T-helper 17 cell (primary cell): ENCODE data around the gene SCN1A. TPM values are rescaled to one million over a fixed set of nuclear protein-coding genes. Genes with fewer than 3 reads are reported as not detected.
"Not testable (repeated sequence)": the region's sequence is repeated elsewhere in the genome, so short reads cannot be mapped to it uniquely, and the experiment has no call there.

ENCODE experiments used
- ATAC-seq: fragments of 150-1000 bp; cut with Tn5 transposase; 2 replicates; pipeline ENCODE4 v1.10.0; 2021; ENCODE audit warnings: mild to moderate bottlenecking, moderate library complexity
- DNase-seq, 3 donors: peaks; one replicate each; pipeline versions ENCODE4 v3.0.0 to v3.0.0-alpha.2; 2020 to 2021
- H3K9me3 ChIP-seq: one replicate; pipeline ENCODE4 v1.7.0; 2013; ENCODE audit warnings: low read length, mild to moderate bottlenecking; ENCODE audit not compliant: control insufficient read depth, poor library complexity, severe bottlenecking
- H3K27ac Mint-ChIP-seq: one replicate; pipeline ENCODE4 v1.8.0; 2022; ENCODE audit warnings: mild to moderate bottlenecking, moderate library complexity, mixed read lengths
- H3K27me3 Mint-ChIP-seq: one replicate; pipeline ENCODE4 v1.8.0; 2022; ENCODE audit warnings: mixed read lengths
- H3K36me3 Mint-ChIP-seq: one replicate; pipeline ENCODE4 v1.8.0; 2022; ENCODE audit warnings: low read depth, mixed read lengths
- H3K4me1 Mint-ChIP-seq: one replicate; pipeline ENCODE4 v1.8.0; 2022; ENCODE audit warnings: mild to moderate bottlenecking, mixed read lengths
- H3K4me3 Mint-ChIP-seq: one replicate; pipeline ENCODE4 v1.8.0; 2022; ENCODE audit warnings: mild to moderate bottlenecking, moderate library complexity, mixed read lengths
- total RNA-seq, 4 donors: library from RNA in 2 of 4; stranded (reverse) in 2 of 4; gene quantifications; one replicate each; pipeline ENCODE4 v1.2.3 and lab custom pipeline; 2022 to 2026

SCN1A gene
- total RNA-seq, 2 donors from 2014 or later, result not detected

DNA sequence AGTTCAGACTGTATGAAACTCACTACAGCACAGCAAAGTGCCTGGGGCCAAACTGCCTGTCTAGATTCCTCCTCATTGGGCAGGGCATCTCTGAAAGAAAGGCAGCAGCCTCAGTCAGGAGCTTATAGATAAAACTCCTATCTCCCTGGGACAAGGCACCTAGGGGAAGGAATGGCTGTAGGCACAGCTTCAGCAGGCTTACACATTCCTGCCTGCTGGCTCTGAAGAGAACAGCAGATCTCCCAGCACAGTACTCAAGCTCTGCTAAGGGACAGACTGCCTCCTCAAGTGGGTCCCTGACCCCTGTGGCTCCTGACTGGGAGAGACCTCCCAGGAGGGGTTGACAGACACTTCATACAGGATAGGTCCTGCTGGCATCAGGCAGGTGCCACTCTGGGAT is 155.7 kb downstream of the SCN1A start:
- not testable (repeated sequence) for DNase-seq, ATAC-seq, H3K4me3 Mint-ChIP-seq, H3K9me3 ChIP-seq, H3K4me1 Mint-ChIP-seq, H3K27ac Mint-ChIP-seq, H3K36me3 Mint-ChIP-seq
- peaks cover 49% of the 10 kb centered on the region for H3K27me3 Mint-ChIP-seq

DNA sequence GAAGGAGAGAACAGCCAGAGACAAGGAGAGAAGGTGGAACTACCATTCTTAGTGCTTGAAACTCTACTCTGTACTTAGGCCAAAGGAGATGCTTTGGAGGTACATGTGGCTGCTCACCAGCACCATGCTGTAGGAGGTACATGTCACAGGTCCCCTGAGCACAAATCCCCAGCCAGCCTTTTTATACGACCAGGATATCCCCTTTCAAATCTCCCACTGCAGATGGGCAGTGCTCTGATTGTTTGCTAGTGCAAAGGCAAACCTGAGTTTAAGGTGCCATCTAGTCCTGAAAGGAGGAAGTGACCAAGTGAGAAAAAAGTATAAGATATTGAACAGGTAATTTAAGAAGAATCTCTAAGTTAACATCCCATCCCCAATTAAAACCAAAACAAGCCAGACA is 157.2 kb downstream of the SCN1A start:
- peaks cover 6% of the 10 kb centered on the region for H3K36me3 Mint-ChIP-seq
- H3K4me1 Mint-ChIP-seq, result no peaks in the 10 kb centered on the region
- H3K9me3 ChIP-seq, result no peaks in the 10 kb centered on the region
- ATAC-seq, result no peak
- DNase-seq, result no peak
- no peak overlapping the region for H3K4me3 Mint-ChIP-seq
- H3K27ac Mint-ChIP-seq, result peak overlapping the region; percentile 24
- H3K27me3 Mint-ChIP-seq, result peaks cover 53% of the 10 kb centered on the region

DNA sequence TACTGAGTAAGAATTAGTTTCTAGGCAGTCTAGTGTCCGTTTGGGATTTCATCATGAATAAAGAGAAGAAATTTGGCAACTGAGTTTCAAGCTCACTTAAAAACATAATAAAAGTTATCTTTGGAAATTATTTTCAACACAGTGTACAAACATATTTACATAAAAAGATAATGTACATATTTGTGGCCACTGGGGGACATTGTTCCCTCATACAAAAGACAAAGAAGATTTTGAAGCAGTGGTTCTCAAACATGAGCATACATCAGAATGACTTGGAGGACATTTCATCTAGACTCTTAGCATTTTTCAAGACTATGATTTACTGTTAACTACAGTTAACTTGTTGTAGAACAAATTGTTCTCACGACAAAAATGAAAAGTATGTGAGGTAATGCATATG is 158.6 kb downstream of the SCN1A start:
- H3K27ac Mint-ChIP-seq, result no peak overlapping the region
- no peaks in the 10 kb centered on the region for H3K9me3 ChIP-seq
- H3K4me1 Mint-ChIP-seq, result no peaks in the 10 kb centered on the region
- peaks cover 49% of the 10 kb centered on the region for H3K27me3 Mint-ChIP-seq
- H3K36me3 Mint-ChIP-seq, result peaks cover 7% of the 10 kb centered on the region
- no peak overlapping the region for H3K4me3 Mint-ChIP-seq
- DNase-seq, result no peak
- ATAC-seq, result no peak

DNA sequence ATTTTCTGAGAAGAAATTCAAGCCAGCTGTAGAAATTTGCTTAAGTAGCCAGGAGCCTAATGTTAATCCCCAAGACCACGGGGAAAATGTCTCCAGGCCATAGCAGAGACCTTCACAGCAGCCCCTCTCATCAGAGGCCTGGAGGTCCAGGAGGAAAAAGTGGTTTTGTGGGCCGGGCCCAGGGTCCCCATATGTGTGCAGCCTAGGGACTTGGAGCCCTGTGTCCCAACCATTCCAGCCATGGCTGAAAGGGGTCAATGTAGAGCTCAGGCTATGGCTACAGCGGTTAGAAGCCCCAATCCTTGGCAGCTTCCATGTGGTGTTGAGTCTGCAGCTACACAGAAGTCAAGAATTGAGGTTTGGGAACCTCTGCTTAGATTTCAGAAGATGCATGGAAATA is 160.1 kb downstream of the SCN1A start:
- no peak for DNase-seq
- no peaks in the 10 kb centered on the region for H3K4me1 Mint-ChIP-seq
- H3K36me3 Mint-ChIP-seq, result peaks cover 5% of the 10 kb centered on the region
- H3K4me3 Mint-ChIP-seq, result no peak overlapping the region
- H3K27ac Mint-ChIP-seq, result no peak overlapping the region
- H3K27me3 Mint-ChIP-seq, result peaks cover 42% of the 10 kb centered on the region
- no peaks in the 10 kb centered on the region for H3K9me3 ChIP-seq
- no peak for ATAC-seq

DNA sequence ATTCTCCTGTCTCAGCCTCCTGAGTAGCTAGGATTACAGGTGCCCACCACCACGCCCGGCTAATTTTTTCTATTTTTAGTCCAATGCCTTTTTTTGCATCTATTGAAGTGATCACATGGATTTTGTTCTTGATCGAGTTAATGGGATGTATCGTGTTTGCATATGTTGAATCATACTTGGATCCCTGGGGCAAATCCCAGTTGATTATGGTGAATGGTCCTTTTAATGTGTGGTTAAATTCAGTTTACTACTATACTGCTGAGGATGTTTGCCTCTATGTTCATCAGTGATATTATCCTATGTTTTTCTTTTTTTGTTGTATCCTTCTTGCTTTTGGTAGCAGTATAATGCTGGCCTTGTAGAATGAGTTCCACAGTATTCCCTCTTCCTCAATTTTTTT is 166.0 kb downstream of the SCN1A start:
- peaks cover under 1% of the 10 kb centered on the region for H3K27me3 Mint-ChIP-seq
- DNase-seq, result no peak
- ATAC-seq, result no peak
- no peak overlapping the region for H3K4me3 Mint-ChIP-seq
- H3K4me1 Mint-ChIP-seq, result peaks cover 2% of the 10 kb centered on the region
- no peaks in the 10 kb centered on the region for H3K9me3 ChIP-seq
- no peak overlapping the region for H3K27ac Mint-ChIP-seq
- peaks cover 5% of the 10 kb centered on the region for H3K36me3 Mint-ChIP-seq

DNA sequence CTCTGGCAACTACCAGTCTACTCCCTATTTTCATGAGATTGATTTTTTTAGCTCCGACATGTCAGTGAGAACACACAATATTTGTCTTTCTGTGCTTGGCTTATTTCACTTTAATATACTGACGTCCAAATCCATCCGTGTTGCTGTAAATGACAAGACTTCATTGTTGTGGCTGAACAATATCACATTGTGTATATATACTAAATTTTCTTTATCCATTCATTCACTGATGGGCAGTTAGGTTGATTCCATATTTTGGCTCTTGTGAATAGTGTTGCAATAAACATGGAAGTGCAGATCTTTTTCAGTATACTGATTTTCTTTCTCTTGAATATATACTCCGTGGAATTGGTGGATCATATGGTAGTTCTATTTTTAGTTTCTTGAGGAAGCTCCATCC is 168.4 kb downstream of the SCN1A start:
- no peaks in the 10 kb centered on the region for H3K9me3 ChIP-seq
- H3K4me1 Mint-ChIP-seq, result peaks cover 6% of the 10 kb centered on the region
- DNase-seq (no peak), ATAC-seq (no peak)
- no peak overlapping the region for H3K4me3 Mint-ChIP-seq
- H3K36me3 Mint-ChIP-seq, result peaks cover 2% of the 10 kb centered on the region
- H3K27me3 Mint-ChIP-seq, result no peaks in the 10 kb centered on the region
- H3K27ac Mint-ChIP-seq, result no peak overlapping the region

DNA sequence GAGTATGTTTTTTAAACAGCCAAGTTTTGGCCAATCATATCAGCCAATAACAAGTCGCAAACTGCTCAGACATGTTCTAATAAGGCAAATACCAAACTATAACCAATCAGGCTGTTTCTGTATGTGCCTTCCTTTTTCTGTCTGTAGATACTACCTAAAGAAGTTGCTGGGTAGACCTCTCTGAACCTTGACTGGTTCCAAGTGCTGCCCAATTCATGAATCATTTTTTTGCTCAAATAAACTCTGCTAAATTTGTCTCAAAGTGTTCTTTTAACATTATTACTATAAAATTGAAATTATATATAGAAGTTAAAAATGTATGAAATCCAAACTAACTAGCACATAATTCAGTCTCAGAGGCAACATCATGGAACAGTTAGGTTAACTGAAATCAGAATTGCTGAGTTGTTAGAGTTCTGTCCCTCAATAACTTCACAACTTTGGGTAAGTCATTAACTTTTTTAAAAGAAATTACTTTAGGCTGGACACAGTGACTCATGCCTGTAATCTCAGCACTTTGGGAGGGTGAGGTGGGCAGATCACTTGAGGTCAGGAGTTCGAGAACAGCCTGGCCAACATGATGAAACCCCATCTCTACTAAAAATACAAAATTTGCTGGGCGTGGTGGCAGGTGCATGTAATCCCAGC is 169.4 kb downstream of the SCN1A start:
- Mint-ChIP-seq H3K27ac (no peak overlapping the region), H3K27me3 (no peaks in the 10 kb centered on the region)
- no peak for ATAC-seq

DNA sequence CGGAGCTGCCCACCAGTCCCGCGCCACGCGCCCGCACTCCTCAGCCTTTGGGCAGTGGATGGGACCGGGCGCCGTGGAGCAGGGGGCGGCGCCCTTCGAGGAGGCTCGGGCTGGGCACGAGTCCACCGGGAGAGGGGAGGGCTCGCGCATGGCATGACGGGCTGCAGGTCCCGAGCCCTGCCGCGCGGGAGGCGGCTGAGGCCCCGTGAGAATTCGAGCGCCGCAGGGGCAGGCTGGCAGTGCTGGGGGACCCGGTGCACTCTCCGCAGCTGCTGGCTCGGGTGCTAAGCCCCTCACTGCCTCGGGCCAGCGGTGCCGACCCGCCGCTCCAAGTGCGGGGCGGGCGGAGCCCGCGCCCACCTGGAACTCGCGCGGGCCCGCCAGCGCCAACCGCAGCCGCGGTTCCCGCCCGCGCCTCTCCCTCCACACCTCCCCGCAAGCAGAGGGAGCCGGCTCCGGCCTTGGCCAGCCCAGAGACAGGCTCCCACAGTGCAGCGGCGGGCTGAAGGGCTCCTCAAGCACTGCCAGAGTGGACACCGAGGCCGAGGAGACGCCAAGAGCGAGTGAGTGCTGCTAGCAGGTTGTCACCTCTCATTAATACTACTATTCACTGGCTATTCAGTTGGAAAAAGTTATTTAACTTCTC is 170.7 kb downstream of the SCN1A start:
- no peaks in the 10 kb centered on the region for H3K27me3 Mint-ChIP-seq
- H3K9me3 ChIP-seq, result no peaks in the 10 kb centered on the region
- no peak overlapping the region for H3K27ac Mint-ChIP-seq
- H3K4me3 Mint-ChIP-seq, result no peak overlapping the region
- ATAC-seq, result no peak
- peaks cover 2% of the 10 kb centered on the region for H3K36me3 Mint-ChIP-seq
- DNase-seq, result no peak
- peaks cover 6% of the 10 kb centered on the region for H3K4me1 Mint-ChIP-seq

More for the DNA sequence above, 169.4 kb downstream of the SCN1A start:
- H3K4me3 Mint-ChIP-seq, result no peak overlapping the region
- H3K36me3 Mint-ChIP-seq, result peaks cover 2% of the 10 kb centered on the region
- no peaks in the 10 kb centered on the region for H3K9me3 ChIP-seq
- no peak for DNase-seq
- H3K4me1 Mint-ChIP-seq, result peaks cover 6% of the 10 kb centered on the region

DNA sequence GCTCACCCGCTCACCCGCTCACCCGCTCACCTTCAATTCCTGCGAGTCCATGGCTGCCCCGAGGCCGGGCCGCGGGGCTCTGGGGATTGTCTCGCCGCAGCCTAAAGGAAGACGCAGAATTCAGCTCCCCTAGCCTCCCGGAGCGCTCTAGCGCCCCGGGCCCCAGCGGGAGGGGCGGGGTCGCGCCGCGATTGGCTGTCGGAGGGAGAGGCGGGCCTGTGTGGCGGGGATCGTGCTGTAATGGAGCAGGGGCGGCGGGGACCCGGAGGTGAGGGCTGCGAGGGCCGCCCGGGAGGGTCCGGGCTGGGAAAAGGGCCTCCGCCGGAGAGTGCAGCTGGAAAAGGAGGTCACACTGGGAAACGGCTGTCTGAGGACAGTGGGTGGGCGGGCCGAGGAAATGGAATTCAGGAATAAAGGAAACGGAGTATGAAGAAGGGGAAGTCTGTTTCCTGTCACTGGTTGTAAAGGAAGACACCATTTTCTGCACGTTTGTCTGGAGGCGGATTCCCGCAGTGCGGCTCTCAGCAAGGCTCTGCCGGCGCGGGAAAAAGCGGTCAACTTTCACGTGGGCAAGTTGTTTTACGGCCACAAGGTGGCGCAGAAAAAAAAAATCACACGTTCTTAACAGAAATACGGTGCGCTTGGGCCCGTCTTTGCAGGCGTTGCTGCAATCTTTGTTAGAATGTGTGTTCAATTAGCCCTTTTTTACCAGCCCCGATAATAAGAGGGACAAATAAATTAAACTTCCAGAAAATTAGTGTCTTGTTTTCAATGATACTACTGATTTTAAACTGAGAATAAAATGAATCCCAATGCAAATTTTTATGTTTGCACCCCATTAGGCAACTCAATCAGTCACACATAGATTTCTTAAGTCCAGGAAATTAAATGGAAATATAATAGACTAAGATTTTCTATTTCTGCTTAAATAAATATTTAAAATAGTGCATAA is 173.9 kb downstream of the SCN1A start, which contains the start of gene TTC21B:
Gene TTC21B, minus strand, starts transcription at position 122 of the 952 bp plus-strand sequence. Its CDS starts 71 bp downstream, at position 51.
- peak within 1 kb of the TSS; percentile 56 for H3K4me3 Mint-ChIP-seq
- H3K36me3 Mint-ChIP-seq, result no peaks in the 10 kb centered on the region
- peaks cover 4% of the 10 kb centered on the region for H3K4me1 Mint-ChIP-seq
- DNase-seq (peak; percentile 91 to 93 (median 91)), ATAC-seq (peak; percentile 96)
- no peaks in the 10 kb centered on the region for H3K27me3 Mint-ChIP-seq
- no peak within 1 kb of the TSS for H3K27ac Mint-ChIP-seq
- H3K9me3 ChIP-seq, result no peaks in the 10 kb centered on the region

DNA sequence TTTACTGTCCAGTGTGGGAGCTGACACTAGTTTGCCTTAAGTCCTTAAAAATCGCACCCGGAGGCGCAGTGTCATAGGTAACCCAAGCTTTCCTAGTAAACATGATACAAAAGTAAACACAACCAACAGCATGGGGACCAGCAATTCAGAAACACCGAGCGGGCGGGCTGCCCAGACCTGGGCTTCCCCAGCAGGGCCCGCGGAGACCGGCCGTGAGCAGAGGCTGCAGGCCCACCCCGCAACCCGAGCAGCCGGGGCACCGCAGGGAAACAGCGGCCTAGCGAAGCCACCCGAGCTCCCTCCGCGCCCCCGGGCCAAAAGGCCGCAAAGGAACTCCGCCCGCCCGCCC is 174.5 kb downstream of the SCN1A start:
- H3K4me3 Mint-ChIP-seq, result no peak overlapping the region
- H3K27me3 Mint-ChIP-seq, result no peaks in the 10 kb centered on the region
- DNase-seq (no peak), ATAC-seq (no peak)
- no peaks in the 10 kb centered on the region for H3K9me3 ChIP-seq
- no peak overlapping the region for H3K27ac Mint-ChIP-seq
- peaks cover 4% of the 10 kb centered on the region for H3K4me1 Mint-ChIP-seq
- no peaks in the 10 kb centered on the region for H3K36me3 Mint-ChIP-seq

DNA sequence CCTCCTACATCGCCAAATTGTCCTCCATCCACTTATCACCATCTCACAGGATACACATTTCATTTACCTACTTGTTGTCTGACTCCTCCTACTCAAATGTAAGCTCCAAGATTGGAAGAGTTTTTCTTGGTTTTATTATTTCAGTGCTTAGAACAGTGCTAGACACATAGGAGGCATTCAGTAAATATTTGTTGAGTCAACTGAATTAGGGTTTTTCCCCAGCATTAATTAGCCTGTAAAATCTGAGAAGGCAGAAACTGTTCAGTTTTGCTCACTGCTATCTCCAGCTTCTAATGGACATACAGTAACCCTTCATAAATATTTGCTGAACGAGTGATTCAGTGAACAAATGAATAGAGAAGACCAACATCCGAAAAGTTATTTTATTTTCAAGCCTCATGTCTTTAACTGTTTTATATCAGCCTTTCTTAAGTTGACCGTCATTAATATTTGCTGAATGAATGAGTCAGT is 175.0 kb downstream of the SCN1A start:
- Mint-ChIP-seq H3K27me3 (no peaks in the 10 kb centered on the region), H3K4me1 (peaks cover 5% of the 10 kb centered on the region), H3K36me3 (no peaks in the 10 kb centered on the region), H3K27ac (no peak overlapping the region), H3K4me3 (no peak overlapping the region)
- DNase-seq (no peak), ATAC-seq (no peak)
- H3K9me3 ChIP-seq, result no peaks in the 10 kb centered on the region

DNA sequence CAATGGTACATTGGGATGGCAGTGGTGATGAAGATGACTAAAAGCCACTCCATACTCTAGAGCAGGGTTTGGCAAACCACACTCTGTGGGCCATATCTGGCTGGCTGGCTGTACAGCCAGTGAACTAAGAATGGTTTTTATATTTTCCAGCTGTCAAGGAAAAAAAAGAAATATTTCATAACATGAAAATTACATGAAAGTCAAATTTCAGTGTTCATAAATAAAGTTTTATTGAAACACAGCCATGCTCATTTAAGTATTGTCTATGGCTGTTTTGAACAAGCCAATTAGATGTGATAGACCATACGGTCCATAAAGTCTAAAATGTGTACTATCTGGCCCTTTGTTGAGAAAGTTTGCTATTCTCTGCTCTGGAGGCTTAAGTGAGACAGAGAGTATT is 175.7 kb downstream of the SCN1A start:
- Mint-ChIP-seq H3K27ac (no peak overlapping the region), H3K27me3 (no peaks in the 10 kb centered on the region), H3K4me1 (peaks cover 10% of the 10 kb centered on the region), H3K36me3 (peaks cover 2% of the 10 kb centered on the region), H3K4me3 (no peak overlapping the region)
- no peaks in the 10 kb centered on the region for H3K9me3 ChIP-seq
- DNase-seq, result no peak
- no peak for ATAC-seq

DNA sequence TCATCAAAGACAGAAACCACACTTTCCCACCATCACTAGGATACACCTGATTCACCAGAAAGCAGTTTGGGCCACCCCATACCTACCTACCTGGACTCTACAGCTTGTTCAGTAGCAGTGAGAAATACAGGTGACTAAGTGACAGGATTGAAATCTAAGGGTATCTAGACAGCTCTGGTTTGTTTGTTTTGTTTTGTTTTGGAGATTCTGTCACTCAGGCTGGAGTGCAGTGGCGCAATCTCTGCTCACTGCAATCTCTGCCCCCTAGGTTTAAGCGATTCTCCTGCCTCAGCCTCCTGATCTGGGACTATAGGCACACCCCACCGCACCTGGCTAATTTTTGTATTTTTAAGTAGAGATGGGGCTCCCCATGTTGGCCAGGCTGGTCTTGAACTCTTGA is 177.4 kb downstream of the SCN1A start:
- no peaks in the 10 kb centered on the region for H3K9me3 ChIP-seq
- H3K27me3 Mint-ChIP-seq, result no peaks in the 10 kb centered on the region
- ATAC-seq (no peak), DNase-seq (no peak)
- no peak overlapping the region for H3K27ac Mint-ChIP-seq
- no peak overlapping the region for H3K4me3 Mint-ChIP-seq
- H3K36me3 Mint-ChIP-seq, result peaks cover 3% of the 10 kb centered on the region
- H3K4me1 Mint-ChIP-seq, result peaks cover 6% of the 10 kb centered on the region
